Omental fat pad (tissue), 4 donors: Measurements from ENCODE around the gene CCDC28B. TPM values are rescaled to one million over a fixed set of nuclear protein-coding genes. Genes with fewer than 3 reads are reported as not detected.

Experiments used
- ATAC-seq: fragments of 150-250 bp; one replicate; pipeline ENCODE4 v1.9.1; 2016; ENCODE audit warnings: mild to moderate bottlenecking, moderate library complexity; ENCODE audit not compliant: low FRiP score
- DNase-seq: peaks from one replicate; pipeline ENCODE4 v3.0.0-alpha.2; 2019; ENCODE audit warnings: low spot score
- total RNA-seq, 4 donors: library from RNA; depleted of rRNA; stranded (reverse); fragments of >200 nt; gene quantifications; one replicate each; pipeline ENCODE4 v1.1.0, GENCODE V29; 2016
- TF ChIP-seq, protein P1 (sequence below), 3 donors: fragments of 450-650 bp; IDR thresholded peaks; one replicate each; pipeline ENCODE4 v1.5.1; 2016 to 2017; ENCODE audit warnings: antibody characterized with exemption in 3 of 3, mild to moderate bottlenecking in 3 of 3, moderate library complexity in 2 of 3

The CCDC28B gene
- total RNA-seq, 4 donors from 2014 or later: 2.6 to 5.5 (median 3.1) TPM

DNA sequence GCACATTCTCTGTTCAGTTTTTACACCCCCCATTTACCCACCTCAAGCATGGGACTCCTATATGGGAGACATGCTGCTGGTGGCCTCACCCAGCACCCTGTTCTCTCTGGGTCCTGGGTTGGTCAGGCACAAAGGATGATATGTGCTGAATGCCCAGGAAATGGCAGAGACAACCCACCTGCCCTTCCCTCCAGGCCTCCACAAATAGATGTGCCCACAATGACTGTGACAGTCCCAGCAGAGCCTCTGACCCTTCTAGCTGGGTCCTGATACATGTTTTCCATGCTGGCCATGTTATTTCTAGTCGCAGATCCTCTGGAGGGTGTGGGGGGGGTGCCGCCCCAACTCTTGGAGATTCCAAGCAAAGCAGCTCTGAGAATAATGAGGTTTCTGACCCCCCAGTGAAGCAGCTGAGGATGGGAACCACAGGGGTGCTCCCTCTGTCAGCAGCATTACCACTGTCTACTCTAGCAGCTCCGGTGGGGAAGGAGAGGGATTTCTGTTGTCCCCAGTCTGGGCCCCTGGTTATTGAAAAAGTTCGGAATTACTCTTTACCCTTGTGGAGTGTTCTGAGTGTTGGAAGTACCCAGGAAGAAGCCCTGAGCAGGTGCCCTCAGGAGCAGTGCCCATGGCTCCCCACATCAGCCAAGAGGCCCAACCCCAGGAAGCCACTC lies 1.2 kb upstream of the CCDC28B start:
- ATAC-seq: no peak
- no peak for DNase-seq
- TF ChIP-seq, protein P1, sequence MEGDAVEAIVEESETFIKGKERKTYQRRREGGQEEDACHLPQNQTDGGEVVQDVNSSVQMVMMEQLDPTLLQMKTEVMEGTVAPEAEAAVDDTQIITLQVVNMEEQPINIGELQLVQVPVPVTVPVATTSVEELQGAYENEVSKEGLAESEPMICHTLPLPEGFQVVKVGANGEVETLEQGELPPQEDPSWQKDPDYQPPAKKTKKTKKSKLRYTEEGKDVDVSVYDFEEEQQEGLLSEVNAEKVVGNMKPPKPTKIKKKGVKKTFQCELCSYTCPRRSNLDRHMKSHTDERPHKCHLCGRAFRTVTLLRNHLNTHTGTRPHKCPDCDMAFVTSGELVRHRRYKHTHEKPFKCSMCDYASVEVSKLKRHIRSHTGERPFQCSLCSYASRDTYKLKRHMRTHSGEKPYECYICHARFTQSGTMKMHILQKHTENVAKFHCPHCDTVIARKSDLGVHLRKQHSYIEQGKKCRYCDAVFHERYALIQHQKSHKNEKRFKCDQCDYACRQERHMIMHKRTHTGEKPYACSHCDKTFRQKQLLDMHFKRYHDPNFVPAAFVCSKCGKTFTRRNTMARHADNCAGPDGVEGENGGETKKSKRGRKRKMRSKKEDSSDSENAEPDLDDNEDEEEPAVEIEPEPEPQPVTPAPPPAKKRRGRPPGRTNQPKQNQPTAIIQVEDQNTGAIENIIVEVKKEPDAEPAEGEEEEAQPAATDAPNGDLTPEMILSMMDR (IDR thresholded peaks at IDR 0.05): no peak

DNA sequence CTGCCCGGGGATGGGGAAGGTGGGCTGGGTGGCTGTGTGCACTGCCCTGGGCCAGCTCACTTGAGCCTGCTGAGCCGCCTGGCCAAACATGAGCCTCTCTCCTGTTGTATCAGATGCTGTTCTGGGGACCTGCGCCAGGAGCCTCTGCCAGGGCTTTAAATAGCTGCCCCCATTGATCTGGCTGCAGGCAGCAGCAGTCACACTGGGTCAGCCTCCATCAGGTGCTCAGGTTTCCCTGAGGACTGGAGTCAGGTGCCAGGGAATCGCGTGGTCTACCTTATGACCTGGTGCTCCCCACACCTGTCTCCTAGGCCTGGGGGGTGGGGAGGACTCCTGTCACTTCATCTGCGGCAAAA lies 700 bp upstream of the CCDC28B start:
- ATAC-seq (no peak), DNase-seq (no peak)
- TF ChIP-seq, protein P1 (IDR thresholded peaks at IDR 0.05): no peak

DNA sequence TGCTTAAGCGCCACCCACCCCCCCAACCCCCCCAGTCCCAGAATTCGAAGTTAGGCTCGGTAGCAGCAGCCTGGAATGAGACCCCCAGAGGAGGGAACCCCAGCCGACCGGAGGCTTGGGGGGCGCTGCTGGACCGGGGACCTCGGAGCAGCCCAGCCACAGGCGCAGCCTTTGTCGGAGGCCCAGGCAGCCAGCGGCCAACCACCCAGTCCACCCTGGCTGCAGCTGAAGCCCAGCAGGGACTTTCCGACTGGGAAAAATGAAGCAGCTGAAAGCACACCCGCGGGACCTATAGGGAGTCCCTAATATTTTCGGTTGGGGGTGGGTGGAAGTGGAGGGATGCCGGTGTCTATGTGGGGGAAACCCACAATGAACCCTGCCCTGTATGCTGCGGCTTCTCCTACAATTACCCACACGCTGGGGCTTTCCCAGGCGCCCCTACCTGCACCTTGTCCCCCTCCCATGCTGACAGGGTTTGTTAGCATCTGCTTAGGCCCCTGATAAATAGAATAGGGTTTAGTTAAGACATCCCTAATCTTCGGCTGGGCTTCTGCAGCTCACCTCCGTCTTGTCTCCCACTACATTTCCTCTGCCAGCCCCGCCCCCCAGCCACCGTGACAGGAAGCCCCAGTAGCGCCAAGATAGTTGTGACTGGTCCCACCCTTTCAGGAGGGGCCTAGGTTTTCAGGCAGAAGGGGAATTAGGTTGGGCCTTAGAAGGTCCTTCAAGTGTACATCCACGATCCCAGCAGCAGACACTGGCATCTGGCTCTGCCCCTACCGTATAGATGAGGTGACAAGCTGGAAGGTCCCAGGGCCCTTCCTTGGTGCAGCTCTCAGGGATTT lies 838 bp downstream of the CCDC28B start:
- TF ChIP-seq, protein P1 (IDR thresholded peaks at IDR 0.05): no peak
- peak; percentile 30 for ATAC-seq

DNA sequence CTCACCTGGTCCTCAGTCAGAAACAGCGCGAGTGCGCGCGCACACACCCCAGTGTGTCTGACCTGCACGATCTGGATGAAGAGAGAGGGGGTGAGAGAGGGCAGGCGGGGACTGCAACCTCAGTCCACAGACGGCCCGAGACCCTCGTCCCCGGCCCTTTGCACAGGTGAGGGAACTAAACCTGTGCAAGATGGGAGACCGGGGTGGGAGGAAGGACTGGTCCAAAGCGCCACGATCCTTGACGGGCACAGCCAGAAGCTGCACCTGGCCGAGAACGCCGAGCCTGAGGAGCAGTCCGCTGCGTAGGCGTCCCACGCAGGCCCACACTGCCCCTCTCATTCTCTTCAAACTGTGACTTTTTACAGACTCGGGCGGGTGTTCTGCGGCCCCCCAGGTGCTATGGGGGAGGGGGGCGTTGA lies 4.6 kb downstream of the CCDC28B start:
- TF ChIP-seq, protein P1 (IDR thresholded peaks at IDR 0.05): no peak
- DNase-seq: no peak
- ATAC-seq: no peak

More for the DNA sequence above, 838 bp downstream of the CCDC28B start:
- DNase-seq: no peak

DNA sequence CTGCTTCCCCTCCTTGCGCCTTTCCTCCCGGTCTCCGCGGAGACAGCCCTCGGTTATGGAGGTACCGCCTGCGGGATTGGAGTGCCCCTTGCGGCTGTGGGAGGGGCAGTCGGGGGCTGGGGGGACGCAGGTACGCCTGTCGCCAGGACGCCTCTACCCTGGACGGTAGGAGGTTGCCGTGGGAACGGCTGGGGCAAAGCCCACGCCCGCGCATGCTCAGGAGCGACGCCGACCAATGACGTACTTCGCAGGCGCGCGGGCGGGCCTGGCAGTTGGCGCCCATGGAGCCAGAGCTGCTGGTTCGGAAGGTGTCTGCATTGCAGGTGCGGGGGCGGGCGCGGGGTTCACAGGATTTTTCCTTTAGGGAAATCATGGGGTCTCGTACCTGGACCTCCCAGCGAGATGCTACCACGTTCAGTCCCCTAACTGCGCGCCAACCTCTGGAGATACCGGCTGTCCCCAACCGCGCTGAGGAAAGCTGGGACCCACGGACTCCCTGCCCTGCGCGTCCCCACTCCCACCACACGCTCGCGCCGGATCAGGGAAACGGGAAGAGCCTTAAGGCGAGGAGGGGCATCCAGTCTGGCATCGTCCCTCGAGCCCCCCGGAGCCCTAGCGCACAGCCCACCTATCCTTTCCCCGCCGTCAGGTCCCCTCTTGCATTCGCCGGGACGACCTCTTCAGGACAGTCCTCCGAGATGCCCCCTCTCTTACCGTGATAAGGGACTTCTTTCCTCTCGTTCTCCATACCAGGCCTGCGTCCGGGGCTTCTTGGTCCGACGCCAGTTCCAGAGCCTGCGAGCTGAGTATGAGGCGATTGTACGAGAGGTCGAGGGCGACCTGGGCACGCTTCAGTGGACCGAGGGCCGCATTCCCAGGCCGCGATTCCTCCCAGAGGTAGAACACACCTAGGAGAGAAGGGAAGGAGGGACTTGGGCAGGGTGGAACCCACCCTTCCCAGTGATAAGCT lies 5.3 kb downstream of the CCDC28B start, which contains the start of gene IQCC:
TSS of gene IQCC (plus strand) at position 271 of the 970 bp plus-strand sequence. CDS start at position 282, 11 bp downstream.
- ATAC-seq (peak; percentile 78), DNase-seq (peak; percentile 65)
- TF ChIP-seq, protein P1 (IDR thresholded peaks at IDR 0.05): no peak

DNA sequence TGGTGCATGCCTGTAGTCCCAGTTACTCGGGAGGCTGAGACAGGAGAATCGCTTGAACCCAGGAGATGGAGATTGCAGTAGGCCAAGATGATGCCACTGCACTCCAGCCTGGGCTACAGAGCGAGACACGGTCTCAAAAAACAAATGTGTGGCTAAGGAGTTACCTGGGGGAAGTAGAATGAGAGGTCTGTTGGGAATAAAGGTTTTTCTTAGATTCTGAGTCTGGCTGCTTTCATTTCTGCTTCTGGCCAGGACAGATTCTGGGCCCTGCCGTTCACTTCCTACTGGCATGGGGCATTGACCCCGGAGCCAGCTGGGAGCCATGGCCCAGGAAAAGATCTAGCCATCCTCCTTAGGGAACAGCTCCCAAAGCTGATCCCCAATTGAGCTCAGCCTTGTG lies 8.1 kb downstream of the CCDC28B start:
- TF ChIP-seq, protein P1 (IDR thresholded peaks at IDR 0.05): no peak
- DNase-seq: no peak
- no peak for ATAC-seq
